ENCODE measurements around the gene GPR132. TPM values are rescaled to one million over a fixed set of nuclear protein-coding genes. Genes with fewer than 3 reads are reported as not detected.

Gene GPR132
- total RNA-seq, 1 donor from 2014 or later, result 48.5 TPM

DNA sequence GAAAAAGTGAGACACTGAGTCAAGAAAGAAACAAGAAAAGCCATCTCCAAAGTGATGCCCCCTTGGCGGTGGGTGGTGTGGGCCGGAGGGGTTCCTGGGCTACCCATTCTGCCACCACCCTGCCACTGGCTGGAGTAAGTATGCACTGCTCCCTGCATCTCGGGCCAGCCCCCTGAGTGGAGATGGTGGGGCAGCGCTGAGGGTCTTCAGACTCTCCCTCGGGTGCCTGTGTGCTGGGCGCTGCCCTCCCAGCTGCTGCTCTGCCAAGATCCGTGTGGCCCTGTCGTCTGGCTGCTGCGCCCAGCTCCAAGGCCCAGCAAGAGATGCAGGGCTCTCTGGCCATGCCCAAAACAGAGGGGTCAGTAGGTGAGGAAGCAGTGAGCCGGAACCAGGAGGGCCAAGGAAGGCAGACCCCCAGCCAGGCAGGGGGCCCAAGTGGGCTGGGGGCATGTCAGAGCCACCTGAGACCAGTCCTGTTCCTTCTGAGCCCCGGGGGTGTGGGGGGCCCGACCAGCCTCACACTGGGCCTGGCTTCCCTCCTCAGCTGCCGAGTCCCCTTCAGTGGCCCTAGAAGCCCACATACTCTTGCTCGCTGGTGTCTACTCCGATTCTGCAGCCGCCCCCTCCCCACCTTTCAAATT lies 5.2 kb downstream of the GPR132 start:
- CTCF ChIA-PET, result interaction anchor here (2.3 to 7.7 kb wide), 2 partner anchors 15 to 27 kb away, joined by 6 to 56 read pairs; no protein-coding TSS in a partner anchor
- TF ChIP-seq CTCF (IDR thresholded peaks at IDR 0.05), result no peak
- peaks cover 47% of the 10 kb centered on the region for H3K36me3 Mint-ChIP-seq (ENCODE audit: low read depth)
- no peak for DNase-seq
- ATAC-seq (ENCODE audit: low read depth), result no peak
- no peaks in the 10 kb centered on the region for H3K27me3 Mint-ChIP-seq
- intact Hi-C loops (cut with micrococcal nuclease), result loop anchor here (1.0 to 5.0 kb wide), 2 partner anchors 26 to 133 kb away; no protein-coding TSS in a partner anchor
- H3K9me3 Mint-ChIP-seq, result no peaks in the 10 kb centered on the region
- peak overlapping the region; percentile 89 for H3K27ac Mint-ChIP-seq
- peak overlapping the region; percentile 90 for H3K4me3 Mint-ChIP-seq
- POLR2A ChIA-PET, result interaction anchor here (1.5 to 2.2 kb wide), 4 partner anchors 15 to 137 kb away, joined by 7 to 18 read pairs (median 11); no protein-coding TSS in a partner anchor
- peaks cover 61% of the 10 kb centered on the region for H3K4me1 Mint-ChIP-seq

- TF ChIP-seq CTCF (IDR thresholded peaks at IDR 0.05), result no peak
- Mint-ChIP-seq H3K36me3 (ENCODE audit: low read depth) (peaks cover 46% of the 10 kb centered on the region), H3K9me3 (no peaks in the 10 kb centered on the region), H3K27me3 (no peaks in the 10 kb centered on the region), H3K4me1 (peaks cover 55% of the 10 kb centered on the region), H3K4me3 (peak overlapping the region; percentile 51), H3K27ac (peak overlapping the region; percentile 89)
- ChIA-PET POLR2A (interaction anchor here (1.7 kb wide), 2 partner anchors 11 to 28 kb away, joined by 6 to 8 read pairs; no protein-coding TSS in a partner anchor), CTCF (interaction anchor here (0.9 to 7.7 kb wide), 5 partner anchors 14 to 291 kb away, joined by 3 to 56 read pairs (median 8); no protein-coding TSS in a partner anchor)
- ATAC-seq (ENCODE audit: low read depth) (no peak), DNase-seq (no peak)
- intact Hi-C loops (cut with micrococcal nuclease), result loop anchor here (1.0 kb wide), 1 partner anchor 27 kb away; no protein-coding TSS in a partner anchor
Measured at GRCh38 chr14:105059035-105059924, 6.0 kb downstream of the GPR132 start.

DNA sequence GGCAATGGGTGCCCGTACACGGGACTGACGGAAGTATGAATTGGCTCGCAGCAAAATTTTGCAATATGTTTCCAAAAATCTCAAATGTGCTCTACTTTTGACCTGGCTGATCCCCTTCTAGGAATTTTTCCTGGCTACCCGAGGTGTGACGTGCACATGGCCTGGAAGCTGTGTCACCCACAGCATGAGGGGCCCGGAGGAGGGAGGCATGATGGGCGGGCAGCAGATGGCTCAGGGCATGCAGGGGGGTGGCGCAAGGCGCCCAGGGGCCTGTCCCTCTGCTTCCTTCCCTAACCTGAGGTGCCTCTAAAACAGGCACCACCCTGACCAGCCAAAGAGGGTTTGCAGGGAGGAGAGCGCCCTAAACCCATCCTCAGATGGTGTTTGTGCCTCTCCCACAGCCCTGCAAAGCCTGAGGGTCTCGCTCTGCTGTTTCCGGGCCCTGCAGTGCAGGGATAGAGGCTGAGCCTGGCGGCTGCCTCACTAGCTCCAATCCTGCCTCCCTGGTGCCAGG lies 6.7 kb downstream of the GPR132 start:
- CTCF ChIA-PET, result interaction anchor here (1.2 to 7.7 kb wide), 4 partner anchors 13 to 32 kb away, joined by 4 to 56 read pairs (median 9); no protein-coding TSS in a partner anchor
- TF ChIP-seq CTCF (IDR thresholded peaks at IDR 0.05), result no peak
- DNase-seq (no peak), ATAC-seq (ENCODE audit: low read depth) (no peak)
- Mint-ChIP-seq H3K4me1 (peaks cover 49% of the 10 kb centered on the region), H3K27me3 (no peaks in the 10 kb centered on the region), H3K4me3 (no peak overlapping the region), H3K27ac (peak overlapping the region; percentile 65), H3K36me3 (ENCODE audit: low read depth) (peaks cover 48% of the 10 kb centered on the region), H3K9me3 (no peaks in the 10 kb centered on the region)
- intact Hi-C loops (cut with micrococcal nuclease), result loop anchor here (1.0 kb wide), 1 partner anchor 28 kb away; no protein-coding TSS in a partner anchor
- POLR2A ChIA-PET, result interaction anchor here (1.7 kb wide), 2 partner anchors 12 to 29 kb away, joined by 6 to 8 read pairs; no protein-coding TSS in a partner anchor

GRCh38 chr14:105056303-105056831 lies 8.9 kb downstream of the GPR132 start:
- no peak for ATAC-seq (ENCODE audit: low read depth)
- Mint-ChIP-seq H3K27ac (no peak overlapping the region), H3K4me1 (peaks cover 28% of the 10 kb centered on the region), H3K27me3 (no peaks in the 10 kb centered on the region), H3K36me3 (ENCODE audit: low read depth) (peaks cover 61% of the 10 kb centered on the region), H3K9me3 (no peaks in the 10 kb centered on the region), H3K4me3 (no peak overlapping the region)
- DNase-seq, result no peak
- CTCF ChIA-PET, result interaction anchor here (2.8 to 7.7 kb wide), 2 partner anchors 11 to 30 kb away, joined by 10 to 56 read pairs; no protein-coding TSS in a partner anchor
- TF ChIP-seq CTCF (IDR thresholded peaks at IDR 0.05), result no peak
- intact Hi-C loops (cut with micrococcal nuclease), result no loop called here
- POLR2A ChIA-PET, result no interaction called here

All from activated B cell treated with CpG ODN at 0.5 μM for 24 hours (primary cell).